Uterus (tissue), 2 donors: Measurements from ENCODE around the gene DOLK.

Source experiments
- POLR2A ChIP-seq, 2 donors: fragments of 450-650 bp; IDR thresholded peaks; one replicate each; pipeline ENCODE4 v1.6.1; 2016; ENCODE audit warnings: antibody characterized with exemption in 2 of 2, mild to moderate bottlenecking in 1 of 2, moderate library complexity in 1 of 2
- TF ChIP-seq, protein P1 (sequence below), 4 experiments: fragments of 200-600 bp in 2 of 4; fragments of 450-650 bp in 2 of 4; sonication (generic) in 2 of 4; IDR thresholded peaks; one replicate each; pipeline ENCODE4 v1.5.1; 2016 to 2019; ENCODE audit warnings: antibody characterized with exemption in 4 of 4, mild to moderate bottlenecking in 2 of 4, moderate library complexity in 1 of 4

DNA sequence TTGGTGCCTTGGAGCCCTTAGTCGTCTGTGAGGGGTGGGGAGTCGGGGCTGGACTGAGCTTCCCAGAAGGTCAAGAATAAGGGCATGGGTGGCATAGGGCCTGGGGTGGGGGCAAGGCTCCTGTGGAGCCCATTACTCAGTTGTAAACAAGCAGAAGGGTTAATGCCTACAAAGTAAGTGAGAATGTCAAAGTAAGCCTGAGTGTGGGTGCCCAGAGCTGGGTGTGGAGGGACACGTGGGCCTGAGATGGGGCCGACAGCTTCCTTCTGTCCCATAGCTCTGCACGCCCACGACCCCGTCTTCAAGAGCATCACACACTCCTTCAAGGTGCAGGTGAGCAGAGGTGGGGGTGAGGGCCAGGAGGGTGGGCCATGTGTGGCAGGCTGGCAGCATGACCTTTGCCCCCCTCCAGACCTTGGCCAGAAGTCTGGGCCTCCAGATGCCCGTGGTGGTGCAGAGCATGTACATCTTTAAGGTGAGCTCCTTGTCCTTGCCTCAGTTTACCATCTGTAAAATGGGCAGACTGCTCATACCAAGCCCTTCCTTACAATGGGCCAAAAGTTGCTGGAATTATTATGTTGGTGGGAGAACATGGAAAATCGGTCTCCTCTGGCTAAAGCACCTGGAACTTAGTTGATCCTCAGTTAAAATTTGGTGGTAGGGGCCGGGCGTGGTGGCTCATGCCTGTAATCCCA is 11.1 kb downstream of the DOLK start:
- TF ChIP-seq, protein P1, sequence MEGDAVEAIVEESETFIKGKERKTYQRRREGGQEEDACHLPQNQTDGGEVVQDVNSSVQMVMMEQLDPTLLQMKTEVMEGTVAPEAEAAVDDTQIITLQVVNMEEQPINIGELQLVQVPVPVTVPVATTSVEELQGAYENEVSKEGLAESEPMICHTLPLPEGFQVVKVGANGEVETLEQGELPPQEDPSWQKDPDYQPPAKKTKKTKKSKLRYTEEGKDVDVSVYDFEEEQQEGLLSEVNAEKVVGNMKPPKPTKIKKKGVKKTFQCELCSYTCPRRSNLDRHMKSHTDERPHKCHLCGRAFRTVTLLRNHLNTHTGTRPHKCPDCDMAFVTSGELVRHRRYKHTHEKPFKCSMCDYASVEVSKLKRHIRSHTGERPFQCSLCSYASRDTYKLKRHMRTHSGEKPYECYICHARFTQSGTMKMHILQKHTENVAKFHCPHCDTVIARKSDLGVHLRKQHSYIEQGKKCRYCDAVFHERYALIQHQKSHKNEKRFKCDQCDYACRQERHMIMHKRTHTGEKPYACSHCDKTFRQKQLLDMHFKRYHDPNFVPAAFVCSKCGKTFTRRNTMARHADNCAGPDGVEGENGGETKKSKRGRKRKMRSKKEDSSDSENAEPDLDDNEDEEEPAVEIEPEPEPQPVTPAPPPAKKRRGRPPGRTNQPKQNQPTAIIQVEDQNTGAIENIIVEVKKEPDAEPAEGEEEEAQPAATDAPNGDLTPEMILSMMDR (IDR thresholded peaks at IDR 0.05), result no peak
- no peak for TF ChIP-seq POLR2A (IDR thresholded peaks at IDR 0.05)
